ENCODE data around the gene JAKMIP2.

Gene JAKMIP2

GRCh38 chr5:147675168-147675567 lies 107.4 kb downstream of the JAKMIP2 start:
- Histone ChIP-seq H3K4me1 (ENCODE audit: control insufficient read depth, insufficient read depth, low read length, poor library complexity, severe bottlenecking) (no peaks in the 10 kb centered on the region), H3K27ac (ENCODE audit: low read depth, low read length, severe bottlenecking) (no peak overlapping the region), H3K36me3 (ENCODE audit: control insufficient read depth, insufficient read depth, low read length) (peaks cover 2% of the 10 kb centered on the region), H3K4me3 (ENCODE audit: extremely low read depth, insufficient read depth, low read length, poor library complexity, severe bottlenecking) (no peak overlapping the region), H3K9me3 (ENCODE audit: control insufficient read depth, low read length) (no peaks in the 10 kb centered on the region)
- WGBS, 2 experiments (ENCODE audit: insufficient coverage in 2 of 2): no CpG with 5 or more reads among the region's 2 CpGs

- no peak overlapping the region for H3K27ac ChIP-seq (ENCODE audit: low read depth, low read length, severe bottlenecking)
- no peaks in the 10 kb centered on the region for H3K4me1 ChIP-seq (ENCODE audit: control insufficient read depth, insufficient read depth, low read length, poor library complexity, severe bottlenecking)
- peaks cover 2% of the 10 kb centered on the region for H3K36me3 ChIP-seq (ENCODE audit: control insufficient read depth, insufficient read depth, low read length)
- no peaks in the 10 kb centered on the region for H3K9me3 ChIP-seq (ENCODE audit: control insufficient read depth, low read length)
- H3K4me3 ChIP-seq (ENCODE audit: extremely low read depth, insufficient read depth, low read length, poor library complexity, severe bottlenecking): no peak overlapping the region
- 100% methylated on average over 2 of the region's 4 CpGs for WGBS, 2 experiments (ENCODE audit: insufficient coverage in 2 of 2)
Observed at GRCh38 chr5:147674411-147674810, 108.1 kb downstream of the JAKMIP2 start.

GRCh38 chr5:147673791-147674190 lies 108.7 kb downstream of the JAKMIP2 start:
- Histone ChIP-seq H3K9me3 (ENCODE audit: control insufficient read depth, low read length) (no peaks in the 10 kb centered on the region), H3K4me3 (ENCODE audit: extremely low read depth, insufficient read depth, low read length, poor library complexity, severe bottlenecking) (no peak overlapping the region), H3K4me1 (ENCODE audit: control insufficient read depth, insufficient read depth, low read length, poor library complexity, severe bottlenecking) (no peaks in the 10 kb centered on the region), H3K36me3 (ENCODE audit: control insufficient read depth, insufficient read depth, low read length) (peaks cover 2% of the 10 kb centered on the region), H3K27ac (ENCODE audit: low read depth, low read length, severe bottlenecking) (no peak overlapping the region)
- 86% methylated on average over 1 of the region's 2 CpGs; no CpG with 5 or more reads in 1 of the 2 experiments for WGBS, 2 experiments (ENCODE audit: insufficient coverage in 2 of 2)

GRCh38 chr5:147673266-147673665 lies 109.3 kb downstream of the JAKMIP2 start:
- no peak overlapping the region for H3K27ac ChIP-seq (ENCODE audit: low read depth, low read length, severe bottlenecking)
- H3K4me1 ChIP-seq (ENCODE audit: control insufficient read depth, insufficient read depth, low read length, poor library complexity, severe bottlenecking): no peaks in the 10 kb centered on the region
- H3K9me3 ChIP-seq (ENCODE audit: control insufficient read depth, low read length): no peaks in the 10 kb centered on the region
- H3K36me3 ChIP-seq (ENCODE audit: control insufficient read depth, insufficient read depth, low read length): peaks cover 2% of the 10 kb centered on the region
- whole genome bisulfite sequencing, 2 experiments (ENCODE audit: insufficient coverage in 2 of 2): 90 to 94% methylated on average over 2 of the region's 3 CpGs
- H3K4me3 ChIP-seq (ENCODE audit: extremely low read depth, insufficient read depth, low read length, poor library complexity, severe bottlenecking): no peak overlapping the region

- no peak overlapping the region for H3K27ac ChIP-seq (ENCODE audit: low read depth, low read length, severe bottlenecking)
- no peak overlapping the region for H3K4me3 ChIP-seq (ENCODE audit: extremely low read depth, insufficient read depth, low read length, poor library complexity, severe bottlenecking)
- peaks cover 6% of the 10 kb centered on the region for H3K36me3 ChIP-seq (ENCODE audit: control insufficient read depth, insufficient read depth, low read length)
- H3K4me1 ChIP-seq (ENCODE audit: control insufficient read depth, insufficient read depth, low read length, poor library complexity, severe bottlenecking): no peaks in the 10 kb centered on the region
- H3K9me3 ChIP-seq (ENCODE audit: control insufficient read depth, low read length): no peaks in the 10 kb centered on the region
- WGBS, 2 experiments (ENCODE audit: insufficient coverage in 2 of 2): 93 to 100% methylated on average over 6 of the region's 6 CpGs
Observed at GRCh38 chr5:147671365-147671764, 111.2 kb downstream of the JAKMIP2 start.

- 100% methylated on average over 1 of the region's 1 CpG for WGBS, 2 experiments (ENCODE audit: insufficient coverage in 2 of 2)
- Histone ChIP-seq H3K9me3 (ENCODE audit: control insufficient read depth, low read length) (no peaks in the 10 kb centered on the region), H3K27ac (ENCODE audit: low read depth, low read length, severe bottlenecking) (no peak overlapping the region), H3K36me3 (ENCODE audit: control insufficient read depth, insufficient read depth, low read length) (peaks cover 6% of the 10 kb centered on the region), H3K4me3 (ENCODE audit: extremely low read depth, insufficient read depth, low read length, poor library complexity, severe bottlenecking) (no peak overlapping the region), H3K4me1 (ENCODE audit: control insufficient read depth, insufficient read depth, low read length, poor library complexity, severe bottlenecking) (no peaks in the 10 kb centered on the region)
Observed at GRCh38 chr5:147670815-147671214, 111.7 kb downstream of the JAKMIP2 start.

GRCh38 chr5:147669169-147669869 lies 113.2 kb downstream of the JAKMIP2 start:
- WGBS, 2 experiments (ENCODE audit: insufficient coverage in 2 of 2): 91 to 93% methylated on average over 8 to 9 of the region's 9 CpGs

GRCh38 chr5:147668385-147668784 lies 114.1 kb downstream of the JAKMIP2 start:
- H3K27ac ChIP-seq (ENCODE audit: low read depth, low read length, severe bottlenecking): no peak overlapping the region
- H3K4me3 ChIP-seq (ENCODE audit: extremely low read depth, insufficient read depth, low read length, poor library complexity, severe bottlenecking): no peak overlapping the region
- peaks cover 6% of the 10 kb centered on the region for H3K36me3 ChIP-seq (ENCODE audit: control insufficient read depth, insufficient read depth, low read length)
- H3K9me3 ChIP-seq (ENCODE audit: control insufficient read depth, low read length): no peaks in the 10 kb centered on the region
- 88 to 100% methylated on average over 1 to 2 of the region's 2 CpGs for WGBS, 2 experiments (ENCODE audit: insufficient coverage in 2 of 2)
- no peaks in the 10 kb centered on the region for H3K4me1 ChIP-seq (ENCODE audit: control insufficient read depth, insufficient read depth, low read length, poor library complexity, severe bottlenecking)

More at GRCh38 chr5:147669169-147669869, 113.2 kb downstream of the JAKMIP2 start:
- H3K4me1 ChIP-seq (ENCODE audit: control insufficient read depth, insufficient read depth, low read length, poor library complexity, severe bottlenecking): no peaks in the 10 kb centered on the region
- no peaks in the 10 kb centered on the region for H3K9me3 ChIP-seq (ENCODE audit: control insufficient read depth, low read length)
- no peak overlapping the region for H3K4me3 ChIP-seq (ENCODE audit: extremely low read depth, insufficient read depth, low read length, poor library complexity, severe bottlenecking)
- H3K27ac ChIP-seq (ENCODE audit: low read depth, low read length, severe bottlenecking): no peak overlapping the region
- peaks cover 6% of the 10 kb centered on the region for H3K36me3 ChIP-seq (ENCODE audit: control insufficient read depth, insufficient read depth, low read length)

- WGBS, 2 experiments (ENCODE audit: insufficient coverage in 2 of 2): no CpG with 5 or more reads among the region's 1 CpG
- no peak overlapping the region for H3K4me3 ChIP-seq (ENCODE audit: extremely low read depth, insufficient read depth, low read length, poor library complexity, severe bottlenecking)
- H3K36me3 ChIP-seq (ENCODE audit: control insufficient read depth, insufficient read depth, low read length): peaks cover 6% of the 10 kb centered on the region
- no peaks in the 10 kb centered on the region for H3K9me3 ChIP-seq (ENCODE audit: control insufficient read depth, low read length)
- H3K27ac ChIP-seq (ENCODE audit: low read depth, low read length, severe bottlenecking): no peak overlapping the region
- no peaks in the 10 kb centered on the region for H3K4me1 ChIP-seq (ENCODE audit: control insufficient read depth, insufficient read depth, low read length, poor library complexity, severe bottlenecking)
Observed at GRCh38 chr5:147667363-147667762, 115.2 kb downstream of the JAKMIP2 start.

GRCh38 chr5:147666419-147666818 lies 116.1 kb downstream of the JAKMIP2 start:
- Histone ChIP-seq H3K4me1 (ENCODE audit: control insufficient read depth, insufficient read depth, low read length, poor library complexity, severe bottlenecking) (no peaks in the 10 kb centered on the region), H3K27ac (ENCODE audit: low read depth, low read length, severe bottlenecking) (no peak overlapping the region), H3K36me3 (ENCODE audit: control insufficient read depth, insufficient read depth, low read length) (peaks cover 6% of the 10 kb centered on the region), H3K9me3 (ENCODE audit: control insufficient read depth, low read length) (no peaks in the 10 kb centered on the region), H3K4me3 (ENCODE audit: extremely low read depth, insufficient read depth, low read length, poor library complexity, severe bottlenecking) (no peak overlapping the region)
- 86 to 100% methylated on average over 1 of the region's 6 CpGs for WGBS, 2 experiments (ENCODE audit: insufficient coverage in 2 of 2)

- Histone ChIP-seq H3K4me3 (ENCODE audit: extremely low read depth, insufficient read depth, low read length, poor library complexity, severe bottlenecking) (no peak overlapping the region), H3K27ac (ENCODE audit: low read depth, low read length, severe bottlenecking) (no peak overlapping the region), H3K9me3 (ENCODE audit: control insufficient read depth, low read length) (no peaks in the 10 kb centered on the region), H3K36me3 (ENCODE audit: control insufficient read depth, insufficient read depth, low read length) (peaks cover 14% of the 10 kb centered on the region), H3K4me1 (ENCODE audit: control insufficient read depth, insufficient read depth, low read length, poor library complexity, severe bottlenecking) (no peaks in the 10 kb centered on the region)
- 86 to 88% methylated on average over 4 to 5 of the region's 5 CpGs for WGBS, 2 experiments (ENCODE audit: insufficient coverage in 2 of 2)
Observed at GRCh38 chr5:147661541-147661940, 121.0 kb downstream of the JAKMIP2 start.

All from mesodermal cell (in vitro differentiated cells).